Thyroid gland (tissue), 4 donors: ENCODE results near the gene CMC1. TPM values are rescaled to one million over a fixed set of nuclear protein-coding genes. Genes with fewer than 3 reads are reported as not detected.

ENCODE experiments used
- DNase-seq, 2 donors: peaks; one replicate each; pipeline ENCODE4 v3.0.0-alpha.2; 2019
- H3K27ac ChIP-seq, 3 donors: fragments of 200-600 bp; sonication (generic); 1 replicate in 2 of 3; 2 replicates in 1 of 3; pipeline ENCODE4 v1.5.1; 2016 to 2019; ENCODE audit warnings: mild to moderate bottlenecking in 1 of 3, moderate library complexity in 1 of 3
- H3K27me3 ChIP-seq: fragments of 200-600 bp; sonication (generic); one replicate; pipeline ENCODE4 v1.5.1; 2019
- H3K36me3 ChIP-seq, 2 donors: fragments of 200-600 bp; sonication (generic); one replicate each; pipeline ENCODE4 v1.5.1; 2016 to 2019
- H3K4me1 ChIP-seq, 2 donors: fragments of 200-600 bp; sonication (generic); one replicate each; pipeline ENCODE4 v1.5.1; 2017 to 2019
- H3K4me3 ChIP-seq, 3 donors: fragments of 200-600 bp; sonication (generic); replicated peaks in 1 of 3; 1 replicate in 2 of 3; 2 replicates in 1 of 3; pipeline ENCODE4 v1.5.1; 2016; ENCODE audit warnings: mild to moderate bottlenecking in 1 of 3
- H3K9me3 ChIP-seq: fragments of 200-600 bp; sonication (generic); one replicate; pipeline ENCODE4 v1.5.1; 2017
- POLR2A ChIP-seq, 2 donors: fragments of 450-650 bp; IDR thresholded peaks; one replicate each; pipeline ENCODE4 v1.6.1; 2017; ENCODE audit warnings: antibody characterized with exemption in 2 of 2, mild to moderate bottlenecking in 2 of 2, moderate library complexity in 1 of 2
- WGBS, 2 donors: methylation state at CpG; one replicate each; pipeline ENCODE4 v1.1.5; 2017; 5-methylcytosine and 5-hydroxymethylcytosine counted together
- intact Hi-C: fragments of 100-400 bp; cut with DNase I; formaldehyde crosslinking; loops from one replicate; pipeline ENCODE4 v1.15.1; 2023
- total RNA-seq, 4 donors: library from RNA; depleted of rRNA; stranded (reverse); fragments of >200 nt; gene quantifications; one replicate each; pipeline ENCODE4 v1.2.3, GENCODE V29; 2016
- TF ChIP-seq, protein P1 (sequence below), 6 experiments: fragments of 200-600 bp in 3 of 6; fragments of 450-650 bp in 3 of 6; sonication (generic) in 3 of 6; IDR thresholded peaks; one replicate each; pipeline ENCODE4 v1.5.1; 2016 to 2019; ENCODE audit warnings: antibody characterized with exemption in 6 of 6, mild to moderate bottlenecking in 2 of 6, inconsistent platforms in 1 of 6, moderate library complexity in 1 of 6

CMC1 gene
- total RNA-seq, 4 donors from 2014 or later = 3.0 to 22.7 (median 8.3) TPM

DNA sequence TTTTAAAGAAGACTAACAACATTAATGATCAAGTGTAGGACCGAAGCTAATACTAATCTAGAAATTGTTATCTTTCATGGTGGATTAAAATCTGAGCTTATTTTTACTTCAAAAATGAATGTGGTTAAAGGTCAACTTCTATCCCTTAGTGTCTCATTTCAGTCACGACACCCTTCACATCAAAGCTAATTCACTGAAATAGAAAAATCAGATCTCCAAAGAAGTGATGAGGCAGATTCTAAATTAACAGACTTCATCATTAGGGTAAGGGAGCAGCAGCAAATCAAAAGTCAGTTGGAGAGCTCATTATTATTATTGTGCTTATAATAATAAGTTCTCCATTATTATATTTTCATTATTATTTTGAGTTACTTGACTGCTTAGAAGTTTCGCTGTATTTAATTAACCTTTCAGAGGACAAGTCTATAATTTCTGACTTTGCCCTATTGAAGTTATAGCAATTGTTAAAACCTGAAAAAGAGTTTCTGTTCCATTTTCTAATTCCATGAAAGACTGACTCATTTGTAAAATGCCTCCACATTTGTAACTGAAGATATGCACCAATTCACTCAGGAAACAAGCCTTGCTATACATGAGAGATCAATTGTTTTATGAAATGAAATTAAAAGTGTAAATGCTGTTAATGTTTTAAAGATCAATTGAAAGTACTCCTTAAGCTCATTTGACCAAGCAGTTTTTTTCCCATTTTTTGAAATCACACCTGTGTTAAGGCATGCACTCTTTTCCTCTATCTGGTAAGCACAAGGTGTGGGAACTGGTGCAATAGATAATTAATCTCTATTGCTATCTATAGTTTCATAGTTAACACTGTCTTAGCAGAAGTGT is 23.1 kb upstream of the CMC1 start:
- no peak overlapping the region for H3K4me3 ChIP-seq
- no peaks in the 10 kb centered on the region for H3K27me3 ChIP-seq
- no peaks in the 10 kb centered on the region for H3K4me1 ChIP-seq
- no peak overlapping the region for H3K27ac ChIP-seq
- TF ChIP-seq, protein P1, sequence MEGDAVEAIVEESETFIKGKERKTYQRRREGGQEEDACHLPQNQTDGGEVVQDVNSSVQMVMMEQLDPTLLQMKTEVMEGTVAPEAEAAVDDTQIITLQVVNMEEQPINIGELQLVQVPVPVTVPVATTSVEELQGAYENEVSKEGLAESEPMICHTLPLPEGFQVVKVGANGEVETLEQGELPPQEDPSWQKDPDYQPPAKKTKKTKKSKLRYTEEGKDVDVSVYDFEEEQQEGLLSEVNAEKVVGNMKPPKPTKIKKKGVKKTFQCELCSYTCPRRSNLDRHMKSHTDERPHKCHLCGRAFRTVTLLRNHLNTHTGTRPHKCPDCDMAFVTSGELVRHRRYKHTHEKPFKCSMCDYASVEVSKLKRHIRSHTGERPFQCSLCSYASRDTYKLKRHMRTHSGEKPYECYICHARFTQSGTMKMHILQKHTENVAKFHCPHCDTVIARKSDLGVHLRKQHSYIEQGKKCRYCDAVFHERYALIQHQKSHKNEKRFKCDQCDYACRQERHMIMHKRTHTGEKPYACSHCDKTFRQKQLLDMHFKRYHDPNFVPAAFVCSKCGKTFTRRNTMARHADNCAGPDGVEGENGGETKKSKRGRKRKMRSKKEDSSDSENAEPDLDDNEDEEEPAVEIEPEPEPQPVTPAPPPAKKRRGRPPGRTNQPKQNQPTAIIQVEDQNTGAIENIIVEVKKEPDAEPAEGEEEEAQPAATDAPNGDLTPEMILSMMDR (IDR thresholded peaks at IDR 0.05) = no peak
- TF ChIP-seq POLR2A (IDR thresholded peaks at IDR 0.05) = no peak
- no peak for DNase-seq
- no peaks in the 10 kb centered on the region for H3K9me3 ChIP-seq
- WGBS, 2 donors = 89 to 93% methylated on average over 3 of the region's 3 CpGs
- H3K36me3 ChIP-seq = no peaks in the 10 kb centered on the region
- intact Hi-C loops = no loop called here

DNA sequence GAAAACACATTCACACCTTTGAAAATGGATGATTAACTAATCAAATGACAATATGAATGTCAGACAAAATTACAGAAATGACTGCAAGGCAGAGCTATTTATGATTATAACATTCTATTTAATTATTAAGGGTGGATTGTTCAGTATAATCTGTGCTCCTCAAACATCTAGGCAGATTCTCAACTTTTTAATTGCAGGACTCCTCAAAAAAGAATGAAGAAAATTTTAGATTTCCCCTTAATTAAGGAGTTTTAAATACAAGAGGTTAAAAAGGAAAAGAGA is 22.6 kb upstream of the CMC1 start:
- intact Hi-C loops = no loop called here
- no peak for DNase-seq
- H3K4me1 ChIP-seq = no peaks in the 10 kb centered on the region
- TF ChIP-seq, protein P1 (IDR thresholded peaks at IDR 0.05) = no peak
- TF ChIP-seq POLR2A (IDR thresholded peaks at IDR 0.05) = no peak
- no peaks in the 10 kb centered on the region for H3K36me3 ChIP-seq
- no peaks in the 10 kb centered on the region for H3K27me3 ChIP-seq
- no peaks in the 10 kb centered on the region for H3K9me3 ChIP-seq
- no peak overlapping the region for H3K4me3 ChIP-seq
- H3K27ac ChIP-seq = no peak overlapping the region

GRCh38 chr3:28224430-28224829 is 17.0 kb upstream of the CMC1 start:
- no peaks in the 10 kb centered on the region for H3K9me3 ChIP-seq
- H3K27me3 ChIP-seq = no peaks in the 10 kb centered on the region
- H3K36me3 ChIP-seq = no peaks in the 10 kb centered on the region
- no peak for DNase-seq
- 90 to 92% methylated on average over 4 of the region's 4 CpGs for WGBS, 2 donors
- no peaks in the 10 kb centered on the region for H3K4me1 ChIP-seq
- no peak overlapping the region for H3K27ac ChIP-seq
- intact Hi-C loops = no loop called here
- no peak overlapping the region for H3K4me3 ChIP-seq
- TF ChIP-seq, protein P1 (IDR thresholded peaks at IDR 0.05) = no peak

GRCh38 chr3:28226020-28226419 is 15.4 kb upstream of the CMC1 start:
- TF ChIP-seq, protein P1 (IDR thresholded peaks at IDR 0.05) = no peak
- TF ChIP-seq POLR2A (IDR thresholded peaks at IDR 0.05) = no peak
- WGBS, 2 donors = 94 to 98% methylated on average over 3 of the region's 3 CpGs
- Histone ChIP-seq H3K36me3 (no peaks in the 10 kb centered on the region), H3K27ac (no peak overlapping the region), H3K4me3 (no peak overlapping the region), H3K9me3 (no peaks in the 10 kb centered on the region), H3K27me3 (no peaks in the 10 kb centered on the region), H3K4me1 (no peaks in the 10 kb centered on the region)
- no peak for DNase-seq
- intact Hi-C loops = no loop called here

GRCh38 chr3:28228623-28229022 is 12.8 kb upstream of the CMC1 start:
- no peak for DNase-seq
- H3K9me3 ChIP-seq = no peaks in the 10 kb centered on the region
- no peaks in the 10 kb centered on the region for H3K27me3 ChIP-seq
- H3K4me3 ChIP-seq = no peak overlapping the region
- TF ChIP-seq, protein P1 (IDR thresholded peaks at IDR 0.05) = no peak
- no peak for TF ChIP-seq POLR2A (IDR thresholded peaks at IDR 0.05)
- no peaks in the 10 kb centered on the region for H3K4me1 ChIP-seq
- no peaks in the 10 kb centered on the region for H3K36me3 ChIP-seq
- intact Hi-C loops = no loop called here
- no peak overlapping the region for H3K27ac ChIP-seq
- 95 to 96% methylated on average over 5 of the region's 5 CpGs for WGBS, 2 donors
